GM23338 (cell line): Measurements from ENCODE around the gene HTRA1. TPM values are rescaled to one million over a fixed set of nuclear protein-coding genes. Genes with fewer than 3 reads are reported as not detected.

Experiments
- ATAC-seq: fragments of 200-7000 bp; cut with Tn5 transposase; 3 replicates; pipeline ENCODE4 v1.9.1; 2020
- DNase-seq: peaks from one replicate; pipeline ENCODE4 v3.0.0-alpha.2; 2015; ENCODE audit warnings: low spot score
- H2AFZ ChIP-seq: fragments of 200-600 bp; sonication (generic); 2 replicates; pipeline ENCODE4 v1.8.0; 2016; ENCODE audit warnings: antibody characterized with exemption, mild to moderate bottlenecking, moderate library complexity
- H3F3A ChIP-seq: fragments of 200-600 bp; sonication (generic); replicated peaks from 2 replicates; pipeline ENCODE4 v1.8.0; 2017; ENCODE audit warnings: antibody characterized with exemption, mixed run types, low read depth
- H3K27ac ChIP-seq: fragments of 200-600 bp; sonication (generic); 2 replicates; pipeline ENCODE4 v1.6.1; 2016; ENCODE audit warnings: low read depth
- H3K27me3 ChIP-seq: fragments of 200-600 bp; sonication (generic); 2 replicates; pipeline ENCODE4 v1.8.0; 2016; ENCODE audit warnings: mild to moderate bottlenecking, mixed run types, moderate library complexity; ENCODE audit not compliant: insufficient read depth
- H3K36me3 ChIP-seq: fragments of 200-600 bp; sonication (generic); 2 replicates; pipeline ENCODE4 v1.8.0; 2016; ENCODE audit warnings: mild to moderate bottlenecking; ENCODE audit not compliant: insufficient read depth
- H3K4me1 ChIP-seq: fragments of 200-600 bp; sonication (generic); 2 replicates; pipeline ENCODE4 v1.8.0; 2016; ENCODE audit warnings: mild to moderate bottlenecking, moderate library complexity; ENCODE audit not compliant: insufficient read depth
- H3K4me2 ChIP-seq: fragments of 200-600 bp; sonication (generic); 2 replicates; pipeline ENCODE4 v1.7.1; 2017; ENCODE audit warnings: mixed run types
- H3K4me3 ChIP-seq: fragments of 200-600 bp; sonication (generic); 2 replicates; pipeline ENCODE4 v1.6.1; 2016; ENCODE audit warnings: mixed run types
- H3K79me2 ChIP-seq: fragments of 200-600 bp; sonication (generic); replicated peaks from 2 replicates; pipeline ENCODE4 v1.8.0; 2017; ENCODE audit warnings: mild to moderate bottlenecking; ENCODE audit not compliant: insufficient read depth
- H3K9me2 ChIP-seq: fragments of 200-600 bp; sonication (generic); 2 replicates; pipeline ENCODE4 v1.8.0; 2017; ENCODE audit not compliant: insufficient read depth
- H4K20me1 ChIP-seq: fragments of 200-600 bp; sonication (generic); replicated peaks from 2 replicates; pipeline ENCODE4 v1.8.0; 2017; ENCODE audit warnings: mild to moderate bottlenecking; ENCODE audit not compliant: insufficient read depth
- H3K27ac Mint-ChIP-seq: 2 replicates; pipeline ENCODE4 v1.8.0; 2020; ENCODE audit warnings: inconsistent platforms, mild to moderate bottlenecking, moderate library complexity, mixed read lengths
- H3K27me3 Mint-ChIP-seq: 3 replicates; pipeline ENCODE4 v1.8.0; 2022; ENCODE audit warnings: low read depth, mild to moderate bottlenecking, moderate library complexity, mixed read lengths, inconsistent platforms; ENCODE audit not compliant: insufficient read depth, poor library complexity
- H3K36me3 Mint-ChIP-seq: 3 replicates; pipeline ENCODE4 v1.8.0; 2021; ENCODE audit warnings: low read depth, mild to moderate bottlenecking, inconsistent platforms, moderate library complexity, mixed read lengths
- H3K4me1 Mint-ChIP-seq: 3 replicates; pipeline ENCODE4 v1.8.0; 2020; ENCODE audit warnings: mild to moderate bottlenecking, inconsistent platforms, mixed read lengths
- H3K4me3 Mint-ChIP-seq: 3 replicates; pipeline ENCODE4 v1.8.0; 2021; ENCODE audit warnings: moderate library complexity, mild to moderate bottlenecking, inconsistent platforms, mixed read lengths
- H3K9me3 Mint-ChIP-seq: 3 replicates; pipeline ENCODE4 v1.8.0; 2020; ENCODE audit warnings: moderate library complexity, mild to moderate bottlenecking, inconsistent platforms, mixed read lengths
- CREB1 ChIP-seq: fragments of 250-450 bp; sonication (Bioruptor Pico); IDR thresholded peaks from 2 replicates; pipeline ENCODE4 v1.5.0; 2020; ENCODE audit warnings: low read depth, mild to moderate bottlenecking, moderate library complexity
- EZH2 ChIP-seq: fragments of 200-600 bp; sonication (generic); IDR thresholded peaks from one replicate; pipeline ENCODE4 v1.8.0; 2017; ENCODE audit warnings: antibody characterized with exemption, mild to moderate bottlenecking, low read depth; ENCODE audit not compliant: unreplicated experiment
- EZH2phosphoT487 ChIP-seq: fragments of 200-600 bp; sonication (generic); IDR thresholded peaks from one replicate; pipeline ENCODE4 v1.8.1; 2018; ENCODE audit warnings: antibody characterized with exemption; ENCODE audit not compliant: unreplicated experiment
- JUNB ChIP-seq: IDR thresholded peaks from one replicate; pipeline ENCODE4 v1.6.1; 2016; ENCODE audit warnings: antibody characterized with exemption; ENCODE audit not compliant: unreplicated experiment
- NANOG ChIP-seq: IDR thresholded peaks from 2 replicates; pipeline ENCODE4 v1.6.1; 2016; ENCODE audit warnings: antibody characterized with exemption, borderline replicate concordance
- POLR2AphosphoS5 ChIP-seq: IDR thresholded peaks from 2 replicates; pipeline ENCODE4 v1.6.1; 2016; ENCODE audit warnings: antibody characterized with exemption, low read depth
- REST ChIP-seq: IDR thresholded peaks from one replicate; pipeline ENCODE4 v1.6.1; 2018; ENCODE audit warnings: antibody characterized with exemption; ENCODE audit not compliant: unreplicated experiment
- STAT1 ChIP-seq: IDR thresholded peaks from one replicate; pipeline ENCODE4 v1.6.1; 2016; ENCODE audit warnings: antibody characterized with exemption; ENCODE audit not compliant: unreplicated experiment
- ZNF114 ChIP-seq: fragments of 250-450 bp; sonication (Bioruptor Pico); IDR thresholded peaks from 2 replicates; pipeline ENCODE4 v1.5.0; 2020; ENCODE audit warnings: mild to moderate bottlenecking, moderate library complexity
- ZNF331 ChIP-seq: fragments of 250-450 bp; sonication (Bioruptor Pico); IDR thresholded peaks from 2 replicates; pipeline ENCODE4 v1.5.0; 2020; ENCODE audit warnings: low read depth, mild to moderate bottlenecking, moderate library complexity
- polyA plus RNA-seq: library from polyadenylated mRNA; unstranded; fragments of >200 nt; fragmentation: Nextera tagmentation; extraction: Ambion mirVana; gene quantifications from 2 replicates; pipeline ENCODE4 v1.2.1, GENCODE V29; 2016
- total RNA-seq: library from RNA; depleted of rRNA; stranded (reverse); fragments of >200 nt; shearing (Covaris generic); gene quantifications from 2 replicates; pipeline ENCODE4 v1.2.3, GENCODE V29; 2014
- TF ChIP-seq, protein P1 (sequence below), 2 experiments: fragments of 200-600 bp in 1 of 2; sonication (generic) in 1 of 2; conservative IDR thresholded peaks; 2 replicates each; pipeline versions ENCODE4 v1.5.1 to v1.6.1; 2016 to 2017; ENCODE audit warnings: antibody characterized with exemption in 2 of 2, low read depth in 2 of 2, mild to moderate bottlenecking in 2 of 2, moderate library complexity in 1 of 2
- TF ChIP-seq, protein P2 (sequence below): IDR thresholded peaks from 2 replicates; pipeline ENCODE4 v1.6.1; 2016; ENCODE audit warnings: antibody characterized with exemption
- TF ChIP-seq, protein P3 (sequence below): fragments of 250-450 bp; sonication (Bioruptor Pico); IDR thresholded peaks from 2 replicates; pipeline ENCODE4 v1.5.0; 2020; ENCODE audit warnings: mild to moderate bottlenecking, moderate library complexity

Gene HTRA1
- total and polyA plus RNA-seq, 2 experiments from 2014 or later: 8.1 to 16.1 TPM

GRCh38 chr10:122509323-122509722, 48.0 kb downstream of the HTRA1 start:
- H3K27ac Mint-ChIP-seq: peak overlapping the region; percentile 34; the same call in 1 of the 2 replicates
- H3K79me2 ChIP-seq: no peaks in the 10 kb centered on the region
- no peak for DNase-seq
- TF ChIP-seq, protein P1, sequence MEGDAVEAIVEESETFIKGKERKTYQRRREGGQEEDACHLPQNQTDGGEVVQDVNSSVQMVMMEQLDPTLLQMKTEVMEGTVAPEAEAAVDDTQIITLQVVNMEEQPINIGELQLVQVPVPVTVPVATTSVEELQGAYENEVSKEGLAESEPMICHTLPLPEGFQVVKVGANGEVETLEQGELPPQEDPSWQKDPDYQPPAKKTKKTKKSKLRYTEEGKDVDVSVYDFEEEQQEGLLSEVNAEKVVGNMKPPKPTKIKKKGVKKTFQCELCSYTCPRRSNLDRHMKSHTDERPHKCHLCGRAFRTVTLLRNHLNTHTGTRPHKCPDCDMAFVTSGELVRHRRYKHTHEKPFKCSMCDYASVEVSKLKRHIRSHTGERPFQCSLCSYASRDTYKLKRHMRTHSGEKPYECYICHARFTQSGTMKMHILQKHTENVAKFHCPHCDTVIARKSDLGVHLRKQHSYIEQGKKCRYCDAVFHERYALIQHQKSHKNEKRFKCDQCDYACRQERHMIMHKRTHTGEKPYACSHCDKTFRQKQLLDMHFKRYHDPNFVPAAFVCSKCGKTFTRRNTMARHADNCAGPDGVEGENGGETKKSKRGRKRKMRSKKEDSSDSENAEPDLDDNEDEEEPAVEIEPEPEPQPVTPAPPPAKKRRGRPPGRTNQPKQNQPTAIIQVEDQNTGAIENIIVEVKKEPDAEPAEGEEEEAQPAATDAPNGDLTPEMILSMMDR (conservative IDR thresholded peaks at IDR 0.05; ENCODE audit: low read depth in 2 of 2): no peak
- no peak for TF ChIP-seq ZNF331 (CRISPR knock-in tag)
- no peak for TF ChIP-seq EZH2phosphoT487
- no peak for TF ChIP-seq STAT1
- TF ChIP-seq CREB1 (CRISPR knock-in tag): no peak
- no peak for TF ChIP-seq EZH2
- TF ChIP-seq REST: no peak
- no peak for TF ChIP-seq JUNB
- no peak for TF ChIP-seq POLR2AphosphoS5
- TF ChIP-seq, protein P2, sequence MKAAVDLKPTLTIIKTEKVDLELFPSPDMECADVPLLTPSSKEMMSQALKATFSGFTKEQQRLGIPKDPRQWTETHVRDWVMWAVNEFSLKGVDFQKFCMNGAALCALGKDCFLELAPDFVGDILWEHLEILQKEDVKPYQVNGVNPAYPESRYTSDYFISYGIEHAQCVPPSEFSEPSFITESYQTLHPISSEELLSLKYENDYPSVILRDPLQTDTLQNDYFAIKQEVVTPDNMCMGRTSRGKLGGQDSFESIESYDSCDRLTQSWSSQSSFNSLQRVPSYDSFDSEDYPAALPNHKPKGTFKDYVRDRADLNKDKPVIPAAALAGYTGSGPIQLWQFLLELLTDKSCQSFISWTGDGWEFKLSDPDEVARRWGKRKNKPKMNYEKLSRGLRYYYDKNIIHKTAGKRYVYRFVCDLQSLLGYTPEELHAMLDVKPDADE: no peak
- no peak for TF ChIP-seq ZNF114 (CRISPR knock-in tag)
- TF ChIP-seq, protein P3, sequence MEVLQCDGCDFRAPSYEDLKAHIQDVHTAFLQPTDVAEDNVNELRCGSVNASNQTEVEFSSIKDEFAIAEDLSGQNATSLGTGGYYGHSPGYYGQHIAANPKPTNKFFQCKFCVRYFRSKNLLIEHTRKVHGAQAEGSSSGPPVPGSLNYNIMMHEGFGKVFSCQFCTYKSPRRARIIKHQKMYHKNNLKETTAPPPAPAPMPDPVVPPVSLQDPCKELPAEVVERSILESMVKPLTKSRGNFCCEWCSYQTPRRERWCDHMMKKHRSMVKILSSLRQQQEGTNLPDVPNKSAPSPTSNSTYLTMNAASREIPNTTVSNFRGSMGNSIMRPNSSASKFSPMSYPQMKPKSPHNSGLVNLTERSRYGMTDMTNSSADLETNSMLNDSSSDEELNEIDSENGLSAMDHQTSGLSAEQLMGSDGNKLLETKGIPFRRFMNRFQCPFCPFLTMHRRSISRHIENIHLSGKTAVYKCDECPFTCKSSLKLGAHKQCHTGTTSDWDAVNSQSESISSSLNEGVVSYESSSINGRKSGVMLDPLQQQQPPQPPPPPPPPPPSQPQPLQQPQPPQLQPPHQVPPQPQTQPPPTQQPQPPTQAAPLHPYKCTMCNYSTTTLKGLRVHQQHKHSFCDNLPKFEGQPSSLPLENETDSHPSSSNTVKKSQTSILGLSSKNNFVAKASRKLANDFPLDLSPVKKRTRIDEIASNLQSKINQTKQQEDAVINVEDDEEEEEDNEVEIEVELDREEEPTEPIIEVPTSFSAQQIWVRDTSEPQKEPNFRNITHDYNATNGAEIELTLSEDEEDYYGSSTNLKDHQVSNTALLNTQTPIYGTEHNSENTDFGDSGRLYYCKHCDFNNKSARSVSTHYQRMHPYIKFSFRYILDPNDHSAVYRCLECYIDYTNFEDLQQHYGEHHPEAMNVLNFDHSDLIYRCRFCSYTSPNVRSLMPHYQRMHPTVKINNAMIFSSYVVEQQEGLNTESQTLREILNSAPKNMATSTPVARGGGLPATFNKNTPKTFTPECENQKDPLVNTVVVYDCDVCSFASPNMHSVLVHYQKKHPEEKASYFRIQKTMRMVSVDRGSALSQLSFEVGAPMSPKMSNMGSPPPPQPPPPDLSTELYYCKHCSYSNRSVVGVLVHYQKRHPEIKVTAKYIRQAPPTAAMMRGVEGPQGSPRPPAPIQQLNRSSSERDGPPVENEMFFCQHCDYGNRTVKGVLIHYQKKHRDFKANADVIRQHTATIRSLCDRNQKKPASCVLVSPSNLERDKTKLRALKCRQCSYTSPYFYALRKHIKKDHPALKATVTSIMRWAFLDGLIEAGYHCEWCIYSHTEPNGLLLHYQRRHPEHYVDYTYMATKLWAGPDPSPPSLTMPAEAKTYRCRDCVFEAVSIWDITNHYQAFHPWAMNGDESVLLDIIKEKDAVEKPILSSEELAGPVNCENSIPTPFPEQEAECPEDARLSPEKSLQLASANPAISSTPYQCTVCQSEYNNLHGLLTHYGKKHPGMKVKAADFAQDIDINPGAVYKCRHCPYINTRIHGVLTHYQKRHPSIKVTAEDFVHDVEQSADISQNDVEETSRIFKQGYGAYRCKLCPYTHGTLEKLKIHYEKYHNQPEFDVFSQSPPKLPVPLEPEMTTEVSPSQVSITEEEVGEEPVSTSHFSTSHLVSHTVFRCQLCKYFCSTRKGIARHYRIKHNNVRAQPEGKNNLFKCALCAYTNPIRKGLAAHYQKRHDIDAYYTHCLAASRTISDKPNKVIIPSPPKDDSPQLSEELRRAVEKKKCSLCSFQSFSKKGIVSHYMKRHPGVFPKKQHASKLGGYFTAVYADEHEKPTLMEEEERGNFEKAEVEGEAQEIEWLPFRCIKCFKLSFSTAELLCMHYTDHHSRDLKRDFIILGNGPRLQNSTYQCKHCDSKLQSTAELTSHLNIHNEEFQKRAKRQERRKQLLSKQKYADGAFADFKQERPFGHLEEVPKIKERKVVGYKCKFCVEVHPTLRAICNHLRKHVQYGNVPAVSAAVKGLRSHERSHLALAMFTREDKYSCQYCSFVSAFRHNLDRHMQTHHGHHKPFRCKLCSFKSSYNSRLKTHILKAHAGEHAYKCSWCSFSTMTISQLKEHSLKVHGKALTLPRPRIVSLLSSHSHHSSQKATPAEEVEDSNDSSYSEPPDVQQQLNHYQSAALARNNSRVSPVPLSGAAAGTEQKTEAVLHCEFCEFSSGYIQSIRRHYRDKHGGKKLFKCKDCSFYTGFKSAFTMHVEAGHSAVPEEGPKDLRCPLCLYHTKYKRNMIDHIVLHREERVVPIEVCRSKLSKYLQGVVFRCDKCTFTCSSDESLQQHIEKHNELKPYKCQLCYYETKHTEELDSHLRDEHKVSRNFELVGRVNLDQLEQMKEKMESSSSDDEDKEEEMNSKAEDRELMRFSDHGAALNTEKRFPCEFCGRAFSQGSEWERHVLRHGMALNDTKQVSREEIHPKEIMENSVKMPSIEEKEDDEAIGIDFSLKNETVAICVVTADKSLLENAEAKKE (CRISPR knock-in tag): no peak
- TF ChIP-seq NANOG: no peak
- no peak overlapping the region for H3K4me3 Mint-ChIP-seq
- H3K27ac ChIP-seq: no peak overlapping the region
- peaks cover 9% of the 10 kb centered on the region; the same call in 2 of the 3 replicates for H3K4me1 Mint-ChIP-seq
- no peaks in the 10 kb centered on the region for H3F3A ChIP-seq
- H3K9me3 Mint-ChIP-seq: no peaks in the 10 kb centered on the region
- H3K27me3 Mint-ChIP-seq: peaks cover 3% of the 10 kb centered on the region
- H3K4me2 ChIP-seq: no peak overlapping the region
- H3K27me3 ChIP-seq: no peaks in the 10 kb centered on the region
- H3K36me3 Mint-ChIP-seq: no peaks in the 10 kb centered on the region; the same call in 2 of the 3 replicates
- H3K4me3 ChIP-seq: no peak overlapping the region
- H3K4me1 ChIP-seq: no peaks in the 10 kb centered on the region
- H4K20me1 ChIP-seq: no peaks in the 10 kb centered on the region
- no peaks in the 10 kb centered on the region for H3K9me2 ChIP-seq
- ATAC-seq: no peak
- H3K36me3 ChIP-seq: no peaks in the 10 kb centered on the region
- H2AFZ ChIP-seq: no peak overlapping the region
